HCT116 (cell line): ENCODE results near the gene IDH3G. TPM values are rescaled to one million over a fixed set of nuclear protein-coding genes. Genes with fewer than 3 reads are reported as not detected.

ENCODE experiments used
- ATAC-seq: fragments of 200-7000 bp; cut with Tn5 transposase; 2 replicates; pipeline ENCODE4 v1.9.1; 2020; ENCODE audit warnings: mild to moderate bottlenecking, moderate library complexity
- BruUV-seq: library from RNA; stranded (reverse); fragments of 400-500 nt; replicated peaks from 2 replicates; lab custom pipeline; 2021; lab: Mats Ljungman, UMichigan
- CTCF ChIA-PET: fragments of 300-600 bp; sonication (Branson Sonifier 250); formaldehyde crosslinking; loops from one replicate; lab custom pipeline; 2021; ENCODE audit warnings: antibody characterized with exemption; lab: Charles Lee
- POLR2A ChIA-PET: fragments of 300-600, 350-600 bp; sonication (Branson Sonifier 250); formaldehyde crosslinking; loops from one replicate; lab custom pipeline; 2021; ENCODE audit warnings: antibody characterized with exemption; lab: Charles Lee
- RAD21 ChIA-PET, 2 experiments: fragments of 300-600 bp; sonication (Branson Sonifier 250); formaldehyde crosslinking; loops; one replicate each; lab custom pipeline; 2023; ENCODE audit warnings: low total read pairs in 2 of 2; ENCODE audit not compliant: uncharacterized antibody in 2 of 2, unreplicated experiment in 2 of 2, low non-redundant PET in 1 of 2; lab: Charles Lee
- DNase-seq: peaks from one replicate; pipeline ENCODE4 v3.0.0-alpha.2; 2010; ENCODE audit warnings: low read depth, low spot score
- H2AFZ ChIP-seq: fragments of 200-600 bp; shearing (Covaris generic), sonication (generic); 2 replicates; pipeline ENCODE4 v1.6.1; 2017; ENCODE audit warnings: low read depth, mixed run types, mixed read lengths, antibody characterized with exemption, low read length; ENCODE audit not compliant: poor library complexity, severe bottlenecking
- H3K27ac ChIP-seq: 2 replicates; pipeline ENCODE4 v1.5.1; 2012; ENCODE audit warnings: low read depth, low read length
- H3K27me3 ChIP-seq: fragments of 200-600 bp; sonication (generic); 2 replicates; pipeline ENCODE4 v1.6.1; 2016; ENCODE audit warnings: mixed run types, low read length, mixed read lengths; ENCODE audit not compliant: insufficient read depth
- H3K36me3 ChIP-seq, 2 experiments: fragments of 200-500 bp in 1 of 2; fragments of 200-600 bp in 1 of 2; sonication (Bioruptor generic) in 1 of 2; sonication (generic) in 1 of 2; 2 replicates each; pipeline versions ENCODE4 v1.5.1 to v1.6.1; 2014 to 2016; ENCODE audit warnings: low read length in 2 of 2, inconsistent platforms in 1 of 2, mixed read lengths in 1 of 2, mixed run types in 1 of 2; ENCODE audit not compliant: insufficient read depth in 2 of 2, control insufficient read depth in 1 of 2
- H3K4me1 ChIP-seq, 2 experiments: fragments of 200-600 bp in 1 of 2; sonication (generic) in 1 of 2; 2 replicates each; pipeline versions ENCODE4 v1.5.1 to v1.6.1; 2012 to 2017; ENCODE audit warnings: low read length in 2 of 2, inconsistent platforms in 1 of 2, mild to moderate bottlenecking in 1 of 2, mixed read lengths in 1 of 2, mixed run types in 1 of 2, moderate library complexity in 1 of 2; ENCODE audit not compliant: insufficient read depth in 2 of 2, control insufficient read depth in 1 of 2
- H3K4me2 ChIP-seq: fragments of 200-600 bp; sonication (generic); 2 replicates; pipeline ENCODE4 v1.6.1; 2017; ENCODE audit warnings: mixed run types, low read length, mixed read lengths
- H3K4me3 ChIP-seq, 2 experiments: fragments of 200-600 bp in 1 of 2; sonication (generic) in 1 of 2; replicated peaks in 1 of 2; 2 replicates each; pipeline ENCODE4 v1.5.1; 2011 to 2016; ENCODE audit warnings: low read length in 2 of 2, control low read depth in 1 of 2, low read depth in 1 of 2, mild to moderate bottlenecking in 1 of 2, mixed read lengths in 1 of 2, mixed run types in 1 of 2
- H3K79me2 ChIP-seq: fragments of 200-600 bp; sonication (generic); 2 replicates; pipeline ENCODE4 v1.6.1; 2017; ENCODE audit warnings: mild to moderate bottlenecking, mixed run types, low read length, moderate library complexity, mixed read lengths; ENCODE audit not compliant: insufficient read depth
- H3K9ac ChIP-seq: fragments of 200-600 bp; sonication (generic); 2 replicates; pipeline ENCODE4 v1.6.1; 2016; ENCODE audit warnings: low read length, mixed read lengths
- H3K9me2 ChIP-seq: fragments of 200-600 bp; sonication (generic), shearing (Covaris generic); 2 replicates; pipeline ENCODE4 v1.6.1; 2017; ENCODE audit warnings: mixed run types, mild to moderate bottlenecking, moderate library complexity; ENCODE audit not compliant: insufficient read depth
- H3K9me3 ChIP-seq, 2 experiments: fragments of 200-500 bp in 1 of 2; fragments of 200-600 bp in 1 of 2; sonication (Bioruptor generic) in 1 of 2; sonication (generic) in 1 of 2; 2 replicates each; pipeline ENCODE4 v1.6.1; 2014 to 2017; ENCODE audit warnings: low read length in 2 of 2, mixed read lengths in 2 of 2, inconsistent platforms in 1 of 2, low read depth in 1 of 2, mild to moderate bottlenecking in 1 of 2, mixed run types in 1 of 2, moderate library complexity in 1 of 2; ENCODE audit not compliant: control insufficient read depth in 1 of 2, insufficient read depth in 1 of 2
- H4K20me1 ChIP-seq: fragments of 200-600 bp; sonication (generic), shearing (Covaris generic); 2 replicates; pipeline ENCODE4 v1.6.1; 2017; ENCODE audit warnings: mixed run types, mild to moderate bottlenecking, moderate library complexity; ENCODE audit not compliant: insufficient read depth
- CBX3 ChIP-seq: IDR thresholded peaks from 2 replicates; pipeline ENCODE4 v1.6.1; 2012; ENCODE audit warnings: low read depth
- CEBPB ChIP-seq: IDR thresholded peaks from 2 replicates; pipeline ENCODE4 v1.6.1; 2012; ENCODE audit warnings: low read depth
- EZH2 ChIP-seq: fragments of 200-600 bp; sonication (generic); IDR thresholded peaks from 2 replicates; pipeline ENCODE4 v1.6.1; 2017; ENCODE audit warnings: antibody characterized with exemption, mixed run types
- EZH2phosphoT487 ChIP-seq: fragments of 200-600 bp; IDR thresholded peaks from 2 replicates; pipeline ENCODE4 v1.6.1; 2018; ENCODE audit warnings: antibody characterized with exemption, borderline replicate concordance
- FOSL1 ChIP-seq: IDR thresholded peaks from 2 replicates; pipeline ENCODE4 v1.6.1; 2012; ENCODE audit warnings: low read depth
- JUND ChIP-seq: IDR thresholded peaks from 2 replicates; pipeline ENCODE4 v1.6.1; 2012
- MAX ChIP-seq: IDR thresholded peaks from 2 replicates; pipeline ENCODE4 v1.6.1; 2012
- POLR2A ChIP-seq: IDR thresholded peaks from 2 replicates; pipeline ENCODE4 v1.7.0; 2011; ENCODE audit warnings: borderline replicate concordance; ENCODE audit not compliant: insufficient read depth, insufficient read length; ENCODE audit errors: extremely low read depth
- POLR2AphosphoS5 ChIP-seq: IDR thresholded peaks from 2 replicates; pipeline ENCODE4 v1.6.1; 2011; ENCODE audit warnings: mild to moderate bottlenecking, low read depth, low read length, moderate library complexity
- RAD21 ChIP-seq: IDR thresholded peaks from 2 replicates; pipeline ENCODE4 v1.6.1; 2012; ENCODE audit warnings: low read depth, mild to moderate bottlenecking
- REST ChIP-seq: IDR thresholded peaks from 2 replicates; pipeline ENCODE4 v1.6.1; 2012; ENCODE audit warnings: low read depth
- SIN3A ChIP-seq: IDR thresholded peaks from 2 replicates; pipeline ENCODE4 v1.6.1; 2012; ENCODE audit warnings: low read depth
- SP1 ChIP-seq: IDR thresholded peaks from 2 replicates; pipeline ENCODE4 v1.6.1; 2012; ENCODE audit warnings: low read depth
- SRF ChIP-seq: IDR thresholded peaks from 2 replicates; pipeline ENCODE4 v1.6.1; 2012; ENCODE audit warnings: low read depth
- TCF7L2 ChIP-seq: IDR thresholded peaks from 2 replicates; pipeline ENCODE4 v1.7.0; 2011; ENCODE audit warnings: borderline replicate concordance, inconsistent platforms; ENCODE audit not compliant: insufficient read depth, insufficient read length; ENCODE audit errors: extremely low read depth
- intact Hi-C: fragments of 100-400 bp; cut with micrococcal nuclease; formaldehyde crosslinking; loops from 2 replicates; pipeline ENCODE4 v1.10.0; 2022
- total RNA-seq: library from RNA; stranded (reverse); gene quantifications from one replicate; pipeline ENCODE4 v1.2.1, GENCODE V29; 2021; ENCODE audit not compliant: unreplicated experiment

The IDH3G gene
- total RNA-seq, 1 experiment from 2014 or later: 49.7 TPM

- TF ChIP-seq FOSL1 (no peak), POLR2A (no peak), POLR2AphosphoS5 (no peak)
Measured at GRCh38 chrX:153828308-153828707, 34.1 kb upstream of the IDH3G start (continued).

- Histone ChIP-seq H3K4me1 (peaks cover 0 to 13% of the 10 kb centered on the region in 2 experiments; a peak in 2 of 4 replicates), H3K9me3 (no peaks in the 10 kb centered on the region)
- TF ChIP-seq RAD21: no peak
- TF ChIP-seq CBX3: no peak
- TF ChIP-seq JUND: no peak
- TF ChIP-seq SP1: no peak
- TF ChIP-seq, all 23 proteins: peak for 0
- no peak overlapping the region for H3K4me2 ChIP-seq
- no peaks in the 10 kb centered on the region for H3K9me2 ChIP-seq
- ChIA-PET RAD21 (no interaction called here), CTCF (no interaction called here), POLR2A (no interaction called here)
- no peaks in the 10 kb centered on the region for H4K20me1 ChIP-seq
- no peak overlapping the region for H2AFZ ChIP-seq
- no peaks in the 10 kb centered on the region for H3K27me3 ChIP-seq
- intact Hi-C loops: no loop called here
- no peaks in the 10 kb centered on the region for H3K79me2 ChIP-seq
- ATAC-seq (no peak), DNase-seq (no peak)
- H3K27ac ChIP-seq: no peak overlapping the region
- BruUV-seq: no TSS peak
- H3K4me3 ChIP-seq: no peak overlapping the region
- no peak overlapping the region for H3K9ac ChIP-seq
- no peaks in the 10 kb centered on the region for H3K36me3 ChIP-seq
Measured at GRCh38 chrX:153827903-153828302, 33.7 kb upstream of the IDH3G start.

- Histone ChIP-seq H3K27me3 (no peaks in the 10 kb centered on the region), H3K36me3 (no peaks in the 10 kb centered on the region), H4K20me1 (no peaks in the 10 kb centered on the region), H3K4me2 (no peak overlapping the region), H3K9me2 (no peaks in the 10 kb centered on the region), H3K9me3 (no peaks in the 10 kb centered on the region), H3K9ac (no peak overlapping the region), H3K27ac (no peak overlapping the region), H3K4me1 (peaks cover 0 to 13% of the 10 kb centered on the region in 2 experiments; a peak in 2 of 4 replicates), H3K4me3 (no peak overlapping the region), H3K79me2 (no peaks in the 10 kb centered on the region), H2AFZ (no peak overlapping the region)
- ChIA-PET POLR2A (no interaction called here), CTCF (no interaction called here), RAD21 (no interaction called here)
- BruUV-seq: no TSS peak
- DNase-seq: no peak
- ATAC-seq: no peak
- intact Hi-C loops: no loop called here
- TF ChIP-seq TCF7L2: no peak
- no peak for TF ChIP-seq SRF
- no peak for TF ChIP-seq SIN3A
- no peak for TF ChIP-seq JUND
- no peak for TF ChIP-seq MAX
- TF ChIP-seq CEBPB: no peak
- no peak for TF ChIP-seq EZH2
- TF ChIP-seq EZH2phosphoT487: no peak
- TF ChIP-seq RAD21: no peak
- TF ChIP-seq REST: no peak
- TF ChIP-seq POLR2AphosphoS5: no peak
Measured at GRCh38 chrX:153827016-153827415, 32.8 kb upstream of the IDH3G start.
